ENCODE measurements around the gene BHLHA15.
A peak's percentile ranks its signal among the peaks of the same experiment; 100 is the strongest.

BHLHA15 gene

GRCh38 chr7:98211221-98211675 lies at the start of gene BHLHA15:
Gene BHLHA15, plus strand, starts transcription at chr7:98211439. Its CDS starts 871 bp downstream, at chr7:98212310.
- no peak for DNase-seq

DNA sequence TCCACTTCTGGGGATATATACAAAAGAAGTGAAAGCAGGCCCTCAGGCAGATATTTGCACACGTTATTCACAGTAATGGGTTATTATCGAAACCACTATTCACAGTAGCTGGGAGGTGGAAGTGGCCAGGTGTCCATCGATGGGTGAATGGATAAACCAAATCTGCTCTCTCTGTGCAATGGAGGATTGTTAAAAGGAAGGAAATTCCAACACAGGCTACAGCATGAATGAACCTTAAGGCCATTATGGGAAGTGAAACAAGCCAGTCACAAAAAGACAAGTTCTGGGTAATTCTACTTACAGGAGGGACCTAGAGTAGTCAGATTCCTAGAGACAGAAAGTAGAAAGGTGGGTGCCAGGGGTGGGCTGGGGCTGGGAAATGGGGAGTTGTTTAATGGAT lies 48.5 kb upstream of the BHLHA15 start:
- no peak for DNase-seq

DNA sequence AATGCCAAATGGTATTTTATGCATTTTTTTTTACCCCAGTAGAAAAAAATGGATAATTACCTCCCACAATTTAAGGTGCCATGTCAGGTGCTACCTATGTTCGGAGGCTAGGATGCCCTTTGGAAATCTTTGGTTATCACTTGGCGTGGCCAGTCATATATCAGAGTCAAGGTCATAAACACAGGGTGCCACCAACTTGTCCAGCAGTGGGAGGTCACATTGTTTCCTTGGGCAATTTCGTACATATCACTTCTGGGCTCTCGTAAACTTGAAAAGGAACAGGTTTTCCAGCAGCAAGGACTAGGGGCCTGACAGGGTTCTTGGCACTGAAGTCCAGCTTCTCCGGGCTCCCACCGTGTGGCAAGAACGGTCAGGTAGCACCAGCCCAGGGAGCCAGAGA lies 48.0 kb upstream of the BHLHA15 start:
- DNase-seq = no peak

DNA sequence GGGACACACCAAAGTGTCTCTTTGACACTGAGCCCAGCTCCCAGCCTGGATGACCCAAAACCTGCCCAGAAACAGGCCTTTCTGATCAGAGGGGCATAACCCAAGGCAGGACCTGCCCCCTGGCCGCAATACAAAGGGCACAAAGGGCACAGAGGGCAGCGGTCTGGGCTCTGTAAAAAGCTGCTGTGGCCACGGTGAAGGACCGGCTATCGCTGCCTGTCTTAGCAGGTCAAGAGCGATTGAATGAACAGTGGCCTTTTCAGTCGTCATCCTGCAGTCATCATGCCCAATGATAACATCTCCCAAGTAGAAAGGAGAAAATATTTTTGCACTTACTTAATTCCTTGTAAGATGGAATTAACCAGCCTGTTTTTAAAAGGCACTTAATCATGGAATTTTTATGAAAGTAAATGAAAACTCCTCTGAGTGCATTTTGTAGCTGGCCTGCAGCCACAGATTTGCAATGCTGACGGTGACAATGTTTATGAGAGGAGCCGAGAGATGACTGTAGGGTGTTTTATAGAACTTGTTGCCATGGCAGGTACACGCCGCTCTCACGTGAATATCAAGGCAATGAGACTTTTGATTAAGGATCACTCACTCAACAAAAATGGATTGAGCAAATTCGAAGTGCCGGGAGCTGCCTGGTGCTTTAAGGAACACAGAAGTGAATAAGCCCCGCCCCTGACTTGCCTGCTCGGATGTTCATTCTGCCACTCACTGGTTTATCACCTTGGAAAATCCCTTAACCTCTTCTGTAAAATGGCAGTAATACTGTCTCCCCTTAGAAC lies 47.3 kb upstream of the BHLHA15 start:
- no peak for DNase-seq

GRCh38 chr7:98165827-98166667 lies 45.2 kb upstream of the BHLHA15 start:
- DNase-seq = no peak

- no peak for DNase-seq
Measured at GRCh38 chr7:98166668-98166970, 44.6 kb upstream of the BHLHA15 start.

DNA sequence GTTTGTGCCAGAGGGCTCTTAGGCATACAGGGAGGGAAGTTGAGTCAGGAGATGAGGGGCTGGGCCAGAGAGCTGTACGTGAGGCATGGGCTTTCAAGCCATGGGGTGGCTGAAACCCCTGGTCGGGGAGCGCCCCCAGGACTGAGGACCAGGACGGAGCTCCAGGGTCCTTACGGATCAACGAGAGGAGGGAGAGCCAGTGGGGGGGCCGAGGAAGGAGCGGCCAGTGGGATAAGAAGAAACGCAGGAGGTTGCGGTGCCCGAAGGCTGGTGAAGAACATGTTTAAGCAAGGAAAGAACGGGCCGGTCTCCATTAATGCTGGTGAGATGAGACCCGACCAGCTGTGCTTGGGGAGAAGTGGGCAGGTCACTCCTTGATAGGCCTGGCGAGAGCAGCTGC lies 43.6 kb upstream of the BHLHA15 start:
- DNase-seq = no peak

GRCh38 chr7:98168181-98168903 lies 42.9 kb upstream of the BHLHA15 start:
- DNase-seq = peak; percentile 26

DNA sequence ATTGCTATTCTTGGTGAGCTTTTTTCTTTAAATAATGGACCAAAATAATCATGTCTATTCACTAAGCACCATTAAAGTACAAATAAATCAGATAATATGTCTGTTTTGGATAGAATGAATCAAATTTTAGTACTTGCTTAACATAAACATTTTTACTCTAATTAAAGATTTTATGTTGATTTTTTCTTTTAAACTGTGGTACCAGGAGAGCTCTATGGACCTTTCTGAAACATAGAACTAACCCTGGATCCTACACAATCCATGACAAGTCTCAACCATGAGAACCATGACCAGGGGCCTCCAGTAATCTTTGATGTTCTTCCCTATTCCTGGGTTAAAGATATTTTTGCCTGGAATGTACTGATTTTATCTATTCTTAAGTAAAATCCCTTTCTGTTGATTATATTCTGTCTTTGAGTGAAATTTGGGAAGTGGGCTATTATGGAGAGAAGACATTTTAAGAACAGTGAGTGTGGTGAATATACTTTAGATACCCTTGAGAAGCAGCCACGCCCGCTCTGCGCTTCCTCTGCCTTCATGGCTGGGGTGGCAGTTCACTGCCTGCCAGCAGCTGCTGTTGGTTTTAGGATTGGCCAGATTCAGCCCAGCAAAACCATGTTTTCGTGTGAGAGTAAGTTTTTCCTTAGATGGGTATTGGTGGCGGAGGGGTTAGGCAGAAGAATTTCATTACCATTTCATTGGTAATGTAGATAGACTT lies 42.2 kb upstream of the BHLHA15 start:
- DNase-seq = no peak

DNA sequence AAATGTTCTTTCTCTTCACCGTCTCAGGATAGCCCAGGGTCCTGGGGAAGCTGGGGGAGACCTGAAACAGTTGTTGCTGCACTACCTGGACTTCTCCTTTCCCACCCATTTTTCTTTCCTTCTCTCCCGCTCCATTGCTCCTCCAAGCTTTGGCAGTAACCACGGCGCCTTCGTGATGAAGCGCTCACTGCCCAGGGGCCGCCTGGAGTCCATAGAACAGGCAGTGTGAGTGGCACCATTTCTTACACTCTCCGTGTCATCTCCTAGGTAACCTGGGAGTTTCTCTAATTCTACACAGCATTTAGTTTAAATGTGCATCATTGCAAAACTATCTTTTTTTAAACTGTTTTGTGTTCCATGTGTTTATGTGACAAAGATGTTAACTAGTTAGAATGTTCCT lies 40.3 kb upstream of the BHLHA15 start:
- no peak for DNase-seq

- DNase-seq = no peak
Measured at GRCh38 chr7:98171449-98171848, 39.8 kb upstream of the BHLHA15 start.

DNA sequence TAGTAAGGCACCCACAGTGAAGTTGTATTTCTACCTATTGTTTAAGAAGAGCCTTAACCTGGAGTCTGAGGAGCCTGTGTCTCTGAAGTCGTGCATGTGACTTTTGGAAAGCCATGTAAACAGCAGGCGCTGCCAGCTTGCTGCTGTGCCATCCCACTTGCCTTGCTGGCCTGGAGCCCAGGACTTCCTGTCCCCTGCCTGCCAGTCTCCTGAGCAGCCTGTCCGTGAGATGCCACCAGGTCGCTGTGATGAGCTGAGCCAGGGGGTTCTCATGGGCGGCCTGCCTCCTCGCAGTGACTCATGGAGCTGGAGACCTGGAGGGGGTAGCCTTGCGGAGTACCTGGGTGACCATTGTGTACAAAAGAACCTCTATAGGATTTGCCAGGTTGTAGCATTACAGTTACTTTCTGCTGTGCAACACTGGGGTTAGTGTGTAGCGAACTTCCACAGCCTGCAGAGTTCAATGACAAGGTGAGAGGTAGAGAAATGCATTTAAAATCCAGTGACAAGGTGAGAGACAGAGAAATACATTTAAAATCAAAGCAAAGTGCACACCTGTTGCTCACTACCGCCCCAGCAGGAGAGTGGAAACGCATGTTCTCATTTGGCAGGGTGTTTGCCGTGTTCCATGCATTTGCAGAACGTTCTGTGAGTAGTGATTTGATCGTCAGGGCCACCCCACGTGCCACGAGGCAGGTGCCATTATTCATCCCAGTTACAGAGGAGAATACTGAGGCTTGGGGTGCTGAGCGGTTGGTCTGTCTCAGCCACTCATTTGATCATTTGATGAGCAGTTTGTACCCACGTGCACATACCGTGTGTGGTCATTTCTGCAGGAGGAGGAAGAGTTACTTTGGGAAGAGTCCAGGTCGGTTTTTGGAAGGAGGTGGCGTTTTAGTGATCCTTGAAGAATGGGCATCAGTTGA lies 36.6 kb upstream of the BHLHA15 start:
- DNase-seq = no peak

DNA sequence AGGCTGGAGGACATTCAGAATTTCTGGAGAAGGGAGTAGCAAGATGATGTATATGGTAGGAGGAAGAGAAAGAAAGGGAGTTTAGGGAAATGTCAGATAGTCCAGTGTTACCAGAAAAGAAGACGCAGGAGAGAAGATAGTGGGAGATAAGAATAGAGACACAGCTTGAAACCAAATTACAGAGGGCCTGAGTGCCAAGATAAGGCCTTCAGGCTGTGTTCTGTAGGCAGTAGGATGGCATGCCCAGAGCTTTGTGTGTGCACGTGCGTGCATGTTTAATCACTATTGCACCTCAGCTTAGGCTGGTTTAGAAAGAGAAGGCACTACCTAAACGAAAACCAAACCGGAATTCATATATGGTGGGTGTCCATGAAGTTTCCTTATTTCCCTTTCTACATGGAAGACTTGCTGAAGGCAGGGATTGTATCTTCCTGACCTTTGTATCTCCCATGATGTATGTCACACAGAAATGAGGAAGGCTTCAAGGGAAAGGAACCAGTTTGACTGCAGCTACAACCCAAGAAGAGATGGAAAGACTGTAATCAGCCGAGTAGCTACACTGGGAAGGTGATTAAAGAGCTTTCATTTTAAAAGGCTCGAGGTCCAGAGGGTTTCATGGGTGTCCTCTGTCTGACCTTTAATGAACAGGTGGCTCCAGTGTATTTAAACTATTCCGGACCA lies 35.8 kb upstream of the BHLHA15 start:
- DNase-seq = no peak

GRCh38 chr7:98177553-98177952 lies 33.7 kb upstream of the BHLHA15 start:
- DNase-seq = no peak

DNA sequence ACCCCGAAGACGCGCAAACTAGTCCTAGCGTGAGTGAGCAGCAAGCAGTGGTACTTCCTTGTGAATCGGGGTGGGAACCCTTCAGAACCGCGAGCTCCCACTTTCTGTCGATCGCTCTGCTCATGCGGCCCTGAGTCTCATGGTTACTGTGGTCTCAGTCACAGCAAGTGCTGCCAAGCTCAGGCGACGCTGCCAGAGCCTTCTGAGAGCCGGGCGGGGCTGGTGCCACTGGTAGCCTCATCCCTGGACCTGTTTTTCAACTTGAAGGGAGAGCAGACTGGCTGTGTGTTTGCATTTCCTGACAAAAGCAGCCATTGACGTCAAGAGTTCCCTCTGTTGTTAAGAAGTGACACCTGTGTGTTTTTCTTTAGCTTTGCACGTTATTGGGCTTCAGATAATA lies 32.9 kb upstream of the BHLHA15 start:
- DNase-seq = no peak

DNA sequence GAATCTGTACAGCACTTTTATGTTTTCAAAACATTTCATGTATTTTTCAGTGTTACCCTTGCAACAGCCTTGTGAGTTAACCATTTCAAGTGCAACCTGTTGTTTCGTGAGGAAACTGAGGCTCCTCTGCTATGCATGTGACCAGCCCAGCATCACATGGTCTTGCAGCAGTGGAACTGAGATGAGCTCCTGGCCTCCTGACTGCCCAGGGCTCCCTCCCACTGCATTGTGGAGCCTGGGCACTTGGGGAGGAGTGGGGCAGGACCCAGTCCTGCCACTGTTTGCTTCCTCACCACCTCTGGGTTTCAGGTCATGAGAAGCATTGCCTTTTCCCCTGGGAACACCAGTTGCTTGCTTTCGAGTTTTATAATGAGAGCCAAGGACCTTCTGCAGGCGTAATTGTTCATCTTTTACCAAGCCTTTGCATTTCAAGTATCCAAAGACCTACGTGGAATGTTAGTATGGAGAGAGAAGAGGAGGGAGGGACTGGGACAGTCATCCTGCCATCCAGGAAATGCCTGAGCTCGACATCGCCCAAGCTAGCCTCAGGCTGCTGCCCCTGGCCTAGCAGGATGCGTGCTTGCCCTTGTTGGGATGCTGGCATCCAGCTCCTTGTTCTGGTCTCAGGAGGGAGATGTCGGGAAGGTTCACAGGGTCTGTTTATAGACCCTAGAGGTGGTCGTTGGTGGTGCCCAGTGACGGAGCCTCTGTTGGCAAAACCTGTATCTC lies 32.3 kb upstream of the BHLHA15 start:
- DNase-seq = no peak

- no peak for DNase-seq
Measured at GRCh38 chr7:98180751-98181150, 30.5 kb upstream of the BHLHA15 start.

DNA sequence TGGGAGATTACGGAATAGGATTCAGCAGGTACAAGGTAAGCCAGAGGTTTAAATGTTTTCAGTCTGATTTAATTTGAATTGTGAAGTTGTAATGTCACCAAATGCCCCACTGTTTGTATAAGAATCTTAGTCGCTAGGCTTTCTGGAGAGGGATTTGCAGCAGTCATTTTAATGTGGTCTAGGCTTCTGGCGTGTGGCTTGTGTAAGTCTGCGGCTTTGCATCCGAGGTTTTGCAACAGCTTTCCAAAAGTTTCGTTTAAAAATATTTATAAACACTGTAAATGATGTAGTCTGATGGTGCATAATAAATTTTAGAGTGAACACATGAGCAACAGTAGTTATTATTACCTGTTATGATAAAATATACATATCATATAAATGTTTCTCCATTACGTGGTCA lies 26.1 kb upstream of the BHLHA15 start:
- no peak for DNase-seq

DNA sequence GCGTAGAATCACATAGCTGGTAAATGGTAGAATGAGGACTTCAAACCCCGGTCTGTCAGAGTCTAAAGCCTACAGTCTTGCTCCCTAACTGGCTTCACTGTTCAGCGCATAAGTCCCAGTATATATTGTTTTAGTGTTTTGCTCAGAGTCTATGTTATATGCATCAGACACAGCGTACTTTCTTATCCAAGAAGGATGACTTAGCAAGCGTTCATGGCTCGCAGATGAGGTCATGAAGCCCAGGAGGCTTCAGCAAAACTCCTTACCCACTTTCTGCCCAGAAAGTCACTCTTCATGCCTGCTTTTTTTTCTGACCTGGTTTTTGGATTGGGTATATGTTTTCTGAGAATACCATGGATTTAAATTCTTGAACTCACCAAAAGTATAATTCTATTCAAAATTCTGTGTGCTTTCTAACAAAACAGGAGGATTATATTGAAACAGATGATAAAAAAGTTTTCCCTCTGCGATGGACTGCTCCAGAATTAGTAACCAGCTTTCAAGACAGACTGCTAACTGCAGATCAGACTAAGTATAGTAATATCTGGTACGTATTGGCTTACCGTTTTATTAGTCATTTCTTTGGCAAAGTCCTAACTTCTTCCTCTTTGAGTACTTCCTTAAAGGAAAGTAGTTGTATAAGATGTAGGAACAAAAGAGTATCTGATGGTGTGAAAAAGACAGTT lies 24.6 kb upstream of the BHLHA15 start:
- no peak for DNase-seq

DNA sequence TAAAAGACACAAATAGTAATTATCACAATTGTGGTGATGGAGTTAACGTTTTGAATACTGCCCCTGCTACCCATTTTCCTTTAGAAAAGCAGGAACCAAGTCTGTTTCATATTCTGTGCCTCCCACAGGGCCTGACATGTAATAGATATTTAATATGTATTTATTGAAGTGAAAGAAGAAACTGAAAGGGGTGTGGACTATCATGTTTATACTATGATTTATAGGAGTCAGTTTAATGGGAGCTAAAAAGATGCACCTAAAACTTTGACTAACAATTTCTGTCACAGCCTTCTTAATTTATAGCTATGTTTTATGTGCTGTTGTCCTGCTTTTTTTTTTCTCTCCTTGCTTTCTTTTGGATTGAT lies 24.1 kb upstream of the BHLHA15 start:
- DNase-seq = no peak

Measured in GDM1 (cell line).